Activated CD4-positive, alpha-beta T cell treated with anti-CD3 and anti-CD28 coated beads, Interleukin-2, amount 50 U/mL, for 4 hours (primary cell): ENCODE results near the gene PRDM9.
"Not testable (repeated sequence)": the region's sequence is repeated elsewhere in the genome, so short reads cannot be mapped to it uniquely, and the experiment has no call there.

ENCODE experiments used
- DNase-seq, 2 experiments: peaks; one replicate each; pipeline ENCODE4 v3.0.0-alpha.2; 2020

PRDM9 gene

DNA sequence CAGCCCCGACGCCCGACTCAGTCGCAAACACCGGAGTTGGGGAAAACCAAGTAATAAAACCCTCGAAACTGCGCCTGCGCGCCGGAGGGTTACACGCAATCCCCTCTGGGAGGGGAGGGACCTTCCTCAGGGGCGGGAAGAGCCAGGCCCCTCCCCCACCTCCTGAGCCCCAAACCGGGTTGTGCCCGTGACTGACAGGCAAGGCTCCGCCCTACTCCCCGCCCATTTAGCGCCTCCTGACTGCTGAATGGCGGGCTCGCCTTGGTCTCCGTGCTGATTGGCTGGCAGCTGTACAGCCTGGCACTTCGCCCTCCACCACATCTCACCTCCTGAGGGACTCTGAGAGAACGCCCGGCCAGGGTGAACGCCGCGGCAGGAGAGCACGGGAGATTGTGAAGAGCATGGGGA, at the start of gene PRDM9:
PRDM9 (plus strand) TSS at position 332 of the 408 bp plus-strand sequence. CDS start 1,425 bp downstream, outside the sequence.
- peak in 1 of 2 experiments; percentile 1 for DNase-seq

DNA sequence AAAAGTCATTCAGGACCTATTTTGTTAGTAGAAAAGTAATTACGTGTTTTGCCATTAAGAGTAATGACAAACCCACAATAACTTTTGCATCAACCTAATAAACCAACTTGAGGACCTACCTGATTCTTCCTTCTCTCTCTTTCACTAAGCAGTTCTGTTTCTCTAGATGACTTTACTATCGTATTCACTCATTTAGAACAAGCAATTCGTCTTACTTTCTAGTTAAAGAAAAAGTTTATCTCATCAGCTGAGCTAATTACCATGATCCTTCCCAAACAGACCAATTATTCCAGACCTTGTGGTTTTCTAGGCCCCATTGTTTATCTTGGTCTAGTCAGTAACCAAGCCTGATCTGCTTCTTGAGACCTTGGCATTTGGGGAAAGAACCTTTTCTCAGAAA, 49.6 kb upstream of the PRDM9 start:
- DNase-seq, result no peak

DNA sequence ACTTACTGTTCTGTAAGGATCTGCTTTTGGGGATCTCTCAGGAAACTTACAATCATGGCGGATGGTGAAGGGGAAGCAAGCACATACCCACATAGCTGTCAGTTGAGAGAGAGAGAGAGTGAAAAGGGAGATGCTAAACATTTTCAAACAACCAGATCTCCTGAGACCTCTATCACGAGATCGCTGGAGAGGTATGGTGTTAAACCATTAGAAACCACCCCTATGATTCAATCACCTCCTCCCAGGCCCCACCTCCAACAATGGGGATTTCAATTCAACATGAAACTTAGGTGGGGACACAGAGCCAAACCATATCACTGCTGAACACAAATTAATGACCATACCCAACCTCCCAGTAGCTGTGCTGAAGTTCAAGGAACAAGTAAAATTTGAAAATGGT, 48.2 kb upstream of the PRDM9 start:
- no peak for DNase-seq

DNA sequence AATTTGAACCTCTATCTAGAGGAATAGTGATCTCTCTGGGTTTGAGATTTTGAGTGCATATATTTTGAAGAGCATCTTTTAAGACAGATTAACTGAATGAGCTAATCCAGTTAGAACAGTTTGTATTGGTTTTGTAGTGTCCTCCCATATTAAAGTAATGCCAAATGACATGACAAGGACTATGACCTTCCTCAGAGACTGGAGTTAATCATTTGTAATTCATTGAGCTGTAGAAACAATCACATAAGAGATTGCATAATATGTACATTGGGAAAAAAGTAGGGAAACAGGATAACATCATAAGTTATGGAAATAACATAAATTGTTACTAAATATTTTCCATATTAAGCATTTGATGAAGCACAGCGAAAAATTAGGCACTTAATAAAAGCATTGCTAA, 45.8 kb upstream of the PRDM9 start:
- DNase-seq, result no peak

DNA sequence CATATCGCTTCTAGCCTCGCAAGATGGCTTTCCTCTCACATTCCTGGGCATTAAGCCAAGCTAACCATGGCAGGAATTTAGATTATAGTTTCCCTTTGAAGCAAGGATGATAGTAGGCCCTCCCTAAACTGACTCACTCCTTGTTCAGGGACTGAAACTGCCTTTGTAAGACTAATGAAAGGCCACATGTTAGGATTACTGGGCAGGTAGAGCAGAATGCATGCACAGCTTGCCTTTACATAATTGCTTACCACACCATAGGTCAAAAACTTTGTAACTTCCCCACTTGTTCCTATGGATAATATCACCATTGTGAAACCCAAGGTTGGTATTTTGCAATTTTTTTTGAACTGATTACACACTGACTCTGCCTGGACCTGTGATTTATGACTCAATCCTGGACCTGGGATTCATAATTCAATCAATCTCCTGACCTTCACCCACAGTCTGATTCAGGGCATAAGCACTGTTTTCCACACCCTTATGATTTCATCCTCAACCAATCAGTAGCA, 41.0 kb upstream of the PRDM9 start:
- DNase-seq, result no peak

DNA sequence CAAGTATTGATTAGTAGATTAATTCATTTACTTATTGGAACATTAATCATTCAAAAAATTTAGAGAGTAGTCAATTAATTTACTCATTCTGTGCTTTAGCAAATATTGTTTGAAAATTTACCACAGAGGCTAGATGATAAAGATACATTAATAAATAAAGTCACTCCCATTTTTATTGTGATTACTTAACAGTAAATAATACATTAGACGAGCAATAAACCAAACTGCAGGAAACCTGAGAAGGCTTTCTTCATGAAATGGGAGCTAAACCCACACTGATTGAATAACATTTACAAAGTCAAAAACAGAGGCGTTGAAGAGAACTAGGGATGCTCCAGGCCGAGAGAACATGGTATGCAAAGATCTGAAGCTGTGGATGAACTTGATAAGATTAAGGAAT, 38.8 kb upstream of the PRDM9 start:
- no peak for DNase-seq

DNA sequence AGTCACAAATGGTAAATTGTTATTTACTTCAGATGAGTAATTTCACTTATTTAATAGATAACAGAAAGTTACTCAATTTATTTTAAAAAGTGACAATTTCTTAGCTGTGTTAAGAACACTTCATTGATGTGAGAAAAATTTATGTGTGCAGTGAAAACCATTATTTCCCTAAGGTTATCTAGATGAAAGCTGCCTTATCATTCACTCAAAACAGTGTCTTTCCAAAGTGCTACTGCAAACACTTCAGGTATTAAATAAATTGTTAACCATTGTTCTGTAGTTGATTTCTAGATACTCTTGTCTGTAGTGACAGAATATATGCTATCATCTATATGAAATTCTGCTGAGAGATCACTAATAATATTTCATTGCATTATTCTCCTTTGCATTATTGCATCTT, 33.5 kb upstream of the PRDM9 start:
- DNase-seq, result no peak

DNA sequence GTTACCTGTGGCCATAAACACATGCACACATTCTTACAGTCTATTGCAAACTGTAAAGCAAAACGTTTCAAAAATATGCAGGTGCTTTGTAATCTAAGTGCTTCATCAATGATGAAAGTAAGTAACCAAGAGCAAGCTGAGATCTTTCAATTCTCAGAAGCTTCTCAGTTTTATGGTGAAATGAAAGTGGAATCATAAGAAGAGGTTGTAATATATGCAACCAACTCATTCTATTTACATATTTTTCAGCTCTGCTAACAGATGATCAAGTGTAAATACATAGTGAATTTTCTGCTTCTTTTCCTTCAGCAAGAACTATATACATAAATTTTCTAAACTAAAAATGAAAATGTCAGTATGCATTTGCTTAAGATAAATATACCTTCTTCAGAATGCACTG, 33.1 kb upstream of the PRDM9 start:
- DNase-seq, result no peak

DNA sequence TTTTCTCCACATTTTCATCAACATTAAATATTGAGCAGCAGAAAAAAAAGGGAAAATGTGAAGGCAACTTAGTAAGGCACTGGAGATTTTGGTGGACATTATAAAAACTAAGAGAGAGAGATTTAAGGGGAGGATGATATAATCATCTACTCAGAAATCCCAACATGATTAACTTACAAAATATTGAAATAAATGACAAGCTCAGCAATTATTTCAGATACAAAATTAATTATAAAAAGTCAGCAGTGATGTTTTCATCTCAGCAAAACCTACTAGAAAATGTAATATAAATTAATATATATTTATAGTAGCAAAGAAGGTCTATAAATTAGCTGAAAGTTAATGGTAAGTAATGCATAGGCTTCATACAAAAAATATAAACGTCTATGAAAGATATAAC, 30.8 kb upstream of the PRDM9 start:
- DNase-seq, result no peak

DNA sequence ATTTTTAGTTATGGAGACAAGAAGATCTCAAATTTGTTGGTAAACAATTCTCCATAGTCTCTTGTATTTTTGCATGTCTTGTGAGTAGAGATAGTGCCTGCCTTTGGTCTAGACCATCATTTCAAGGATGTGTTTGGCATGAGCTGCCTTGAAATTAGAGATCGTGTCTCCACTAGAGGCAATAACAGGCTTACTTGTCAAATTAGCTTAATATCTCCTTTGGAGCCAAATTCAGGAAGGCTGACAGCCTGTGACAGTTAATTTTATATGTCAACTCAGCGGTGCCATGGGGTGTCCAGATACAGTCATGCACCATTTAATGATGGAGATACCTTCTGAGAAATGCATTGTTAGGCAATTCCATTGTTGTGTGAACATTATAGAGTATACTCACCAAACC, 24.8 kb upstream of the PRDM9 start:
- no peak for DNase-seq

DNA sequence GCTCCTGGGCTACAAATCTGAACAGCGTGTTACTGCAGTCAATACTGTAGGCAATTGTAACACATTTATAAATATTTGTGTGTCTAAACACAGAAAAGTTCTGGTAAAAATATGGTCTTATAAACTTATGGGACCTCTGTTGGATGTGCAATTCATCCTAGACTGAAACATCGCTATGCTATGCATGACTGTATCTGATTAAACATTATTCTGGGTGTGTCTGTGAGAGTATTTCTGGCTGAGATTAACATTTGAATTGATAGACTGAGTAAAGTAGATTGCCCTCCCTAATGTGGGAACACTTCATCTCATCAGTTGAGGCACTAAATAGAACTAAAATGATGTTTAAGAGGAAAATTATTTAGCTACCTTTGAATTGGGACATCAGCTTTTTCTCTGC, 24.3 kb upstream of the PRDM9 start:
- no peak for DNase-seq

DNA sequence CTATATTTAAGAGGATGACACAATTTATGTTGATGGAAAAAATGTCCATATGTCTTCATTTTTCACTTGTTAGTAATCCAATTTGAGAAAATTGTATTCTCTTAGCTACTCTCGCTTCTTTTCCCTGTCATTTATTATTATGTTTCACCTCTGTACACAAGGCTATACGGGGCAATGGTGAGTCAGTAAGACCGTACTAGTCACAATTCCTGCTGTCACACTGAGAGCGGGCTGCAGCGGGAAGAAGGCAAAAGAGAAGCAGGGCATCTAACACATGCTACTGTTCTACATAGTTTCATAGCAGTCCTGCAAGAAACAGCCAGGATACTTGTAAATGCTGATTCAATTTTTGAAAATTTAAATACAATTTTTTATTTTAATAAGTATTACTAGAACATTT, 23.3 kb upstream of the PRDM9 start:
- no peak for DNase-seq

DNA sequence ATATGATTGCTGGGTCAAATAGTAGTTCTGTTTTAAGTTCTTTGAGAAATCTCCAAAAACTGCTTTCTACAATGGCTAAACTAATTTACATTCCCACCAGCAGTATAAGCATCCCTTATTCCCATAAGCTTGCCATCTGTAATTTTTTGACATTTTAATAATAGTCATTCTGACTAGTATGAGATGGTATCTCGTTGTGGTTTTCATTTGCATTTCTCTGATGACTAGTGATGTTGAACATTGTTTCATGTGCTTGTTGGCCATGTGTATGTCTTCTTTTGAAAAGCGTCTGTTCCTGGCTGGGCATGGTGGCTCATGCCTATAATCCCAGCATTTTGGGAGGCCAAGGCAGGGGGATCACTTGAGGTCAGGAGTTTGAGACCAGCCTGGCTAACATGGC, 21.2 kb upstream of the PRDM9 start:
- DNase-seq, result not testable (repeated sequence)

DNA sequence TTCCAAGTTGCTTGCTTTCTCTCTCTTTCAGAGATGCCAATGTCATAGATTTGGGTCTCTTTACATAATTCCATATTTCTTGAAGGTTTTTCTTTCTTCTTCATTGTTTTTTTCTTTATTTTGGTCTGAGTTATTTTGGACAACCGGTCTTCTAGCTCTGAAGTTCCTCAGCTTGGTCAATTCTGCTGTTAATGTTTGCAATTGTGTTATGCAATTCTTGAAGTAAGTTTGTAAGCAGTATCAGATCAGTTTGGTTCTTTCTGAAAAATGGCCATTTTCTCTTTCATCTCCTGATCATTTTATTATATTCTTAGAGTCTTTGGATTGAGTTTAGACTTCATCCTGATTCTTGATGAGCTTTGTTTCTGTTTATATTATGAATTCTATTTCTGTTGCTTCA, 16.4 kb upstream of the PRDM9 start:
- DNase-seq, result no peak

DNA sequence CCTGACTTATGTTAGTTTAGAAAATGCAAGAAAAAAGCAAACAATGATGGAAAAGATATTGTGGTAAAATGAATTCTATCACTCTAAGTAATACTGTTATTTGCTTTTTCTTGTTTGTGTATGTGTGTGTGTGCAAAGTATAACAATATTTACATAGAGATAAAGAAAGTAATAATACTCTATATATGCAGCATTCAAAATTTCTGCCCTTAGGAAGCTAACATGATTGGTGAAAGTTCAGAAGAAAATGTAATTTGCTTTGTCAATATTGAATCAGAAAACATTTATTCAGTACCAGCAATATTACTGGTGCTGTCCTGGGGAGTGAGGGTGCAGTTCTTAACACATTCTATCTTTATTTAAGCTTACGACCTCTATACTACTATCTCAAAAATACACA, 12.9 kb upstream of the PRDM9 start:
- no peak for DNase-seq

DNA sequence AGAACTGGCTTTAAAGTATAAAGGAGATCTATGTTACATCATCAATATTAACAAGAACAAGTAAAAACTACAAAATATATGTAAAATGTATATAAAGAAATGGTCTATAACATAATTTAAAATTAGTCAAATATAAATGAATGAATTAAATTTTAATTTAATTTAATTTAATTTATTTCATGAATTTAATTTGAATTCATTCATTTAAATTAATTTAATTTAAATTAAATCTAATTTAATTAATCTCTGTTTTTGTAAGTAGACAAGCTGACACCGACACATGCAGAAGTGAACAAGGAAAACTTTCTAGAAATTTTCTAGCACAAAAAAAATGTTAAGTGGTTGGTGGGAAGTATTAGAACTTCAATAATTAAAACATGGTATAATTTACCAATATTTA, 10.8 kb upstream of the PRDM9 start:
- no peak for DNase-seq

DNA sequence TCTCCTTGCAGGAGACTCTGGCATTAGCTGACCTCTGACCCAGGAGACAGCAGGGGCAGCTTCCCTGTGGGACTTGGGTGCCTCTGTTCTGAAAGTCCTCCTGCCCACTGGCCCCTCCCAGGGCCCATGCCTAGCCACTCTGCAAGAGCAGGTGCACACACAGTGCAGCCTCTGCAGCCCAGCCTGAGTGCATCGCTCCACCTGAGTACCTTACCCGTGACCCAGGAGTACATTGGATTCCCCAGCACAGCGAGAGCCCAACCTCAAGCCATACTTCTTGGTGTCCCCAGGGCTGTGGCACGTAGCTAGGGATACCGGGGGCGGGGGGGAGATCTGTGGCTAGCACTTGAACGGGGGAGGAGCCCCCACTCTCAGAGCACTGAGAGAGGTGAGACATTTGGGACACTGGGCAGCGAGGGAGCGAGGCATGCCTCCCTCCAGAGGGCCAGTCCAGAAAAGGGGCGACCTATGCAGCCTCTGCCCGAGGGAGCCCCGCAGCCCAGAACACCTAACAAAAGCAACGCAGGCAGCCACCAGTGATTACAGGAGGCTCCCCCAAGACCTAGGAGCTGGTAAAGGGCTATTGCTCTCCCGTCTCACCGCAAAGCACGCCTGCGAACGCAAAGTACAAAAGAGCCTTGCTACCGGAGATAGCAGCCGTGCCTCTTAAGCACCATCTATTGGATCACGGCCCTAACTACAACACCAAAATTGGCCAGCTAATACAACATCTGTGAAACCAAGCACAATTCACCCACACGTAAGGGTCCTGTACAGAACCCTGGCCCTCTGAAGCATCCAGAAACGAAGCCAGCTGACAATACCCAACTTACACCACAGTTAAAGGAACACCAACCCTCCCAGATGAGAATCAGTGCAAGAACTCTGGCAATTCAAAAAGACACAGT, 826 bp upstream of the PRDM9 start:
- DNase-seq, result no peak

DNA sequence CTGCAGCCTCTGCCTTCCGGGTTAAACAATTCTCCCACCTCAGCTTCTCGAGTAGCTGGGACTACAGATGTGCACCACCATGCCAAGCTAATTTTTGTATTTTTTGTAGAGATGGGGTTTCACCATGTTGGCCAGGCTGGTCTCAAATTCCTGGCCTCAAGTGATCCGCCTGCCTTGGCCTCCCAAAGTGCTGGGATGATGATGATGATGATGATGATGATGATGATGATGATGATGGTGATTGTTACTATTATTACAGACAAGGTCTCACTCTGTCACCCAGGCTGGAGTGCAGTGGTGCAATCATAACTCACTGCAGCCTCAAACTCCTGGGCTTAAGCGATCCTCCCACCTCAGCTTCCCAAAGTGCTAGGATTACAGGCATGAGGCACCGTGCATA, 3.0 kb downstream of the PRDM9 start:
- not testable (repeated sequence) for DNase-seq

DNA sequence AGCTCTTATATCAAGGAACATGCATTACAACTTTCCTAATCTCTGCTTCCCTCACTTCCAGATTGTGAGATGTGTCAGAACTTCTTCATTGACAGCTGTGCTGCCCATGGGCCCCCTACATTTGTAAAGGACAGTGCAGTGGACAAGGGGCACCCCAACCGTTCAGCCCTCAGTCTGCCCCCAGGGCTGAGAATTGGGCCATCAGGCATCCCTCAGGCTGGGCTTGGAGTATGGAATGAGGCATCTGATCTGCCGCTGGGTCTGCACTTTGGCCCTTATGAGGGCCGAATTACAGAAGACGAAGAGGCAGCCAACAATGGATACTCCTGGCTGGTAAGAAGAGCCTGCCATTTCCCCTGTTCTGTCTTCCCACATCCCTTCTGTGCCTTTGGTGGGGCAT, 15.1 kb downstream of the PRDM9 start:
- DNase-seq, result no peak

DNA sequence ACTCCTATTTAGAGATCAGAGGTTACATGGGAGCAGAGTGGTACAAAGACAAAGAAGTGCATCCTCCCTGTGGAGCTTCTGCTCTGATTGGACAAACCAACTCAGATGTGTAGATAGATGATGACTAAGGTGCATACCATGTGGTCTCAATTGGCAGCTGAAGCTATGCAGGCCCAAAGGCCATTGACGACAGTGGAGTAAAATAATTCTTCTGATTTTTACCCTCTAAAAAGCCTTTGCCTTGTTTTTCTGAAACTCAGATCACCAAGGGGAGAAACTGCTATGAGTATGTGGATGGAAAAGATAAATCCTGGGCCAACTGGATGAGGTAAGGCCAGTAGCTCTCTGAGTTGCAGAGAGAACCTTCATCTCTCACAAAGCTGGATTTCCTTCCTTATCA, 15.6 kb downstream of the PRDM9 start:
- no peak for DNase-seq

DNA sequence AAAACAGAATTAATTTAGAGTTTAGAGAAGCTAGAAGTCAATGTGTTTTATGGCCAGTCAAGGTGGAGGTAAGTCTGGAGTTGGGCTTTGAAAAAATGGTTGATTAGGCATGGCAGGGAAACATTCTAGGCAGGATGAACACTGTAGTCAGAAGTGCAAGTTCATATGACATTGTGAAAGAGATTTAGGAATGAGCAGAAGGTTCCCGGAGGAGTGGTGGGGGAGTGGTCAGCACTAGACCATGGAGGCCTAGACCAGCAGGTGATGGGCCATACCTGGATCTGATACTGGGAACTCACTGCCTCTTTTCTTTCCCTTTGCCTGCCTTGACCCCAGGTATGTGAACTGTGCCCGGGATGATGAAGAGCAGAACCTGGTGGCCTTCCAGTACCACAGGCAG, 16.6 kb downstream of the PRDM9 start:
- no peak for DNase-seq

DNA sequence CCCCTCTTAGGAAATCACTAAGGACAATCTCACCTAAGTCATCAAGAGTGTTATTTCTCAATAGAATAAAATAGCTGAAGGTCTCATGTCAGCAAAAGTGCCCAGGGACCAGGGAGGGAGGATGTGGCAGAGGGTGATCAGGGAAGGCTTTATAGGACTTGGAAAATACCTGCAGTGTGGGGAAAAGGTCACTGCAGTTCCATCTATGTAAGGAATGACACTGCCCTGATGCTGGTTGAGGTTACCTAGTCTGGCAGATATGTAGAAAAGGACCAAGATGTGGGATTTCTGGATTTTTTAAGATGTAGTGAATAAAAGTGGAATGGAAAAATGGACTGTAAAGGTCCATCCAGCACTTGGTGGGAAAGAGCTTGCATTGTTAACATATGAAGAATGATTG, 18.3 kb downstream of the PRDM9 start:
- DNase-seq, result no peak

DNA sequence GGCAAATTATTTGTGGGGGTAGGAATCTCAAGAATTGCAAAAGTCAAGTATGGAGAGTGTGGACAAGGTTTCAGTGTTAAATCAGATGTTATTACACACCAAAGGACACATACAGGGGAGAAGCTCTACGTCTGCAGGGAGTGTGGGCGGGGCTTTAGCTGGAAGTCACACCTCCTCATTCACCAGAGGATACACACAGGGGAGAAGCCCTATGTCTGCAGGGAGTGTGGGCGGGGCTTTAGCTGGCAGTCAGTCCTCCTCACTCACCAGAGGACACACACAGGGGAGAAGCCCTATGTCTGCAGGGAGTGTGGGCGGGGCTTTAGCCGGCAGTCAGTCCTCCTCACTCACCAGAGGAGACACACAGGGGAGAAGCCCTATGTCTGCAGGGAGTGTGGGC, 19.2 kb downstream of the PRDM9 start:
- not testable (repeated sequence) for DNase-seq

DNA sequence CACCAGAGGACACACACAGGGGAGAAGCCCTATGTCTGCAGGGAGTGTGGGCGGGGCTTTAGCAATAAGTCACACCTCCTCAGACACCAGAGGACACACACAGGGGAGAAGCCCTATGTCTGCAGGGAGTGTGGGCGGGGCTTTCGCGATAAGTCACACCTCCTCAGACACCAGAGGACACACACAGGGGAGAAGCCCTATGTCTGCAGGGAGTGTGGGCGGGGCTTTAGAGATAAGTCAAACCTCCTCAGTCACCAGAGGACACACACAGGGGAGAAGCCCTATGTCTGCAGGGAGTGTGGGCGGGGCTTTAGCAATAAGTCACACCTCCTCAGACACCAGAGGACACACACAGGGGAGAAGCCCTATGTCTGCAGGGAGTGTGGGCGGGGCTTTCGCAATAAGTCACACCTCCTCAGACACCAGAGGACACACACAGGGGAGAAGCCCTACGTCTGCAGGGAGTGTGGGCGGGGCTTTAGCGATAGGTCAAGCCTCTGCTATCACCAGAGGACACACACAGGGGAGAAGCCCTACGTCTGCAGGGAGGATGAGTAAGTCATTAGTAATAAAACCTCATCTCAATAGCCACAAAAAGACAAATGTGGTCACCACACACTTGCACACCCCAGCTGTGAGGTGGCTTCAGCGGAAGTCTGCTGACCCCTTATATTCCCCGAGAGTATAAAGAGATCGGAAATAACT, 20.0 kb downstream of the PRDM9 start:
- not testable (repeated sequence) for DNase-seq
